B cell (primary cell): ENCODE measurements around the gene PITPNM2. TPM values are rescaled to one million over a fixed set of nuclear protein-coding genes. Genes with fewer than 3 reads are reported as not detected.

Experiments used
- ATAC-seq: fragments of 200-7000 bp; cut with Tn5 transposase; one replicate; pipeline ENCODE4 v1.10.0; 2021; ENCODE audit warnings: low read depth, mild to moderate bottlenecking, moderate number of reproducible peaks, moderate library complexity
- CTCF ChIA-PET: fragments of 350-600 bp; sonication (Branson Sonifier 250); formaldehyde crosslinking; loops from one replicate; lab custom pipeline; 2021; ENCODE audit warnings: antibody characterized with exemption, inconsistent platforms; lab: Charles Lee
- POLR2A ChIA-PET: fragments of 350-600 bp; sonication (Branson Sonifier 250); formaldehyde crosslinking; loops from one replicate; lab custom pipeline; 2021; ENCODE audit warnings: antibody characterized with exemption; lab: Charles Lee
- DNase-seq: peaks from one replicate; pipeline ENCODE4 v3.0.0; 2013
- H2AFZ ChIP-seq: 2 replicates; pipeline ENCODE4 v1.6.1; 2012; ENCODE audit warnings: mild to moderate bottlenecking, low read depth, low read length; ENCODE audit not compliant: insufficient read depth, poor library complexity, severe bottlenecking
- H3K27ac ChIP-seq, 2 donors: 1 replicate in 1 of 2; 2 replicates in 1 of 2; pipeline ENCODE4 v1.5.1; 2012 to 2013; ENCODE audit warnings: low read length in 2 of 2, mild to moderate bottlenecking in 2 of 2, moderate library complexity in 1 of 2
- H3K27me3 ChIP-seq, 4 experiments: fragments of 200-600 bp in 1 of 4; sonication (generic) in 1 of 4; replicated peaks in 1 of 4; 1 replicate in 2 of 4; 2 replicates in 2 of 4; pipeline versions ENCODE4 v1.6.1 to v1.7.0; 2013 to 2016; ENCODE audit warnings: low read length in 3 of 4, mild to moderate bottlenecking in 2 of 4, mixed read lengths in 1 of 4, moderate library complexity in 1 of 4; ENCODE audit not compliant: insufficient read depth in 4 of 4, control insufficient read depth in 3 of 4; ENCODE audit errors: control extremely low read depth in 1 of 4
- H3K36me3 ChIP-seq, 2 experiments: replicated peaks in 1 of 2; 1 replicate in 1 of 2; 2 replicates in 1 of 2; pipeline versions ENCODE4 v1.6.1 to v1.7.1; 2013; ENCODE audit warnings: low read length in 1 of 2; ENCODE audit not compliant: insufficient read depth in 2 of 2, control insufficient read depth in 1 of 2; ENCODE audit errors: control extremely low read depth in 1 of 2, extremely low read depth in 1 of 2
- H3K4me1 ChIP-seq, 2 donors: fragments of 200-600 bp in 1 of 2; sonication (generic) in 1 of 2; 1 replicate in 1 of 2; 2 replicates in 1 of 2; pipeline versions ENCODE4 v1.5.1 to v1.6.1; 2013 to 2017; ENCODE audit warnings: low read length in 2 of 2; ENCODE audit not compliant: control insufficient read depth in 2 of 2, insufficient read depth in 2 of 2
- H3K4me2 ChIP-seq: replicated peaks from 2 replicates; pipeline ENCODE3; 2012; ENCODE audit warnings: mild to moderate bottlenecking, low read depth, low read length; ENCODE audit not compliant: poor library complexity, severe bottlenecking
- H3K4me3 ChIP-seq, 5 experiments: fragments of 200-600 bp in 1 of 5; sonication (generic) in 1 of 5; 1 replicate in 3 of 5; 2 replicates in 2 of 5; pipeline versions ENCODE4 v1.5.1 to v1.7.0; 2011 to 2016; ENCODE audit warnings: low read length in 4 of 5, mild to moderate bottlenecking in 4 of 5, low read depth in 2 of 5, control low read depth in 1 of 5, moderate library complexity in 1 of 5; ENCODE audit not compliant: insufficient read depth in 1 of 5; ENCODE audit errors: control extremely low read depth in 1 of 5, extremely low read depth in 1 of 5
- H3K79me2 ChIP-seq: fragments of 200-600 bp; sonication (generic); one replicate; pipeline ENCODE4 v1.6.0; 2016; ENCODE audit warnings: low read length; ENCODE audit not compliant: control insufficient read depth, insufficient read depth
- H3K9ac ChIP-seq: fragments of 200-600 bp; sonication (generic); 2 replicates; pipeline ENCODE4 v1.6.1; 2017; ENCODE audit warnings: mild to moderate bottlenecking, low read length, moderate library complexity
- H3K9me3 ChIP-seq, 3 donors: one replicate each; pipeline versions ENCODE4 v1.6.1 to v1.7.1; 2013; ENCODE audit warnings: low read length in 2 of 3; ENCODE audit not compliant: control insufficient read depth in 2 of 3, insufficient read depth in 1 of 3; ENCODE audit errors: control extremely low read depth in 1 of 3
- H4K20me1 ChIP-seq: 2 replicates; pipeline ENCODE4 v1.6.0; 2012; ENCODE audit warnings: mild to moderate bottlenecking, low read length; ENCODE audit not compliant: insufficient read depth, control insufficient read depth, poor library complexity, severe bottlenecking
- H3K27ac Mint-ChIP-seq: one replicate; pipeline ENCODE4 v1.8.0; 2021; ENCODE audit warnings: mixed read lengths
- H3K27me3 Mint-ChIP-seq: one replicate; pipeline ENCODE4 v1.8.0; 2021; ENCODE audit warnings: mixed read lengths
- H3K4me1 Mint-ChIP-seq: one replicate; pipeline ENCODE4 v1.8.0; 2021; ENCODE audit warnings: mixed read lengths
- H3K4me3 Mint-ChIP-seq: one replicate; pipeline ENCODE4 v1.8.0; 2021; ENCODE audit warnings: mixed read lengths
- H3K9me3 Mint-ChIP-seq: one replicate; pipeline ENCODE4 v1.8.0; 2022; ENCODE audit warnings: mixed read lengths; ENCODE audit not compliant: insufficient read depth
- CTCF ChIP-seq: fragments of 200-600 bp; IDR thresholded peaks from one replicate; pipeline ENCODE4 v1.8.0; 2022; ENCODE audit warnings: antibody characterized with exemption, mild to moderate bottlenecking
- EZH2 ChIP-seq: IDR thresholded peaks from 2 replicates; pipeline ENCODE4 v1.6.1; 2012; ENCODE audit warnings: borderline replicate concordance, low read depth, mild to moderate bottlenecking, moderate library complexity, low read length; ENCODE audit not compliant: insufficient read depth, poor library complexity, severe bottlenecking
- WGBS: methylation state at CpG from one replicate; pipeline ENCODE4 v1.1.5; 2013; ENCODE audit warnings: missing lambda C conversion rate; ENCODE audit not compliant: insufficient coverage; 5-methylcytosine and 5-hydroxymethylcytosine counted together
- intact Hi-C: fragments of 100-400 bp; cut with micrococcal nuclease; formaldehyde crosslinking; loops from one replicate; pipeline ENCODE4 v1.10.0; 2022
- polyA plus RNA-seq: library from polyadenylated mRNA; depleted of rRNA; stranded (reverse); fragments of >200 nt; gene quantifications from 2 replicates; pipeline ENCODE4 v1.2.3, GENCODE V29; 2012
- total RNA-seq, 2 donors: library from RNA; stranded (reverse); fragments of 120-200 nt in 1 of 2; gene quantifications; 1 replicate in 1 of 2; 2 replicates in 1 of 2; pipeline versions ENCODE4 v1.2.3 to v1.2.4, GENCODE V29; 2013 to 2022

The PITPNM2 gene
- total and polyA plus RNA-seq, 2 donors (not counting 1 experiment from before 2014, with no cell fraction given), result 9.6 to 28.6 TPM

- ChIA-PET CTCF (interaction anchor here (0.6 to 9.5 kb wide), 5 partner anchors 82 to 1693 kb away, joined by 3 to 69 read pairs (median 3); no protein-coding TSS in a partner anchor), POLR2A (interaction anchor here (0.7 kb wide), 2 partner anchors 11 to 27 kb away, joined by 5 to 8 read pairs; no protein-coding TSS in a partner anchor)
- Histone ChIP-seq H3K4me3 (no peak overlapping the region), H3K27me3 (peaks cover 0 to 7% (median 2%) of the 10 kb centered on the region in 4 experiments), H2AFZ (no peak overlapping the region), H3K27ac (no peak overlapping the region), H4K20me1 (no peaks in the 10 kb centered on the region), H3K36me3 (no peaks in the 10 kb centered on the region), H3K4me2 (no peak overlapping the region), H3K9ac (no peak overlapping the region), H3K9me3 (no peaks in the 10 kb centered on the region), H3K79me2 (peaks cover 17% of the 10 kb centered on the region), H3K4me1 (peaks cover 10 to 25% of the 10 kb centered on the region in 2 donors)
- no peak overlapping the region for H3K4me3 Mint-ChIP-seq
- TF ChIP-seq EZH2, result no peak
- TF ChIP-seq CTCF, result no peak
- no peak overlapping the region for H3K27ac Mint-ChIP-seq
- H3K9me3 Mint-ChIP-seq, result no peaks in the 10 kb centered on the region
- no peaks in the 10 kb centered on the region for H3K27me3 Mint-ChIP-seq
- DNase-seq (no peak), ATAC-seq (no peak)
- intact Hi-C loops, result loop anchor here (5.0 kb wide), 1 partner anchor 97 kb away; no protein-coding TSS in a partner anchor
- H3K4me1 Mint-ChIP-seq, result peaks cover 15% of the 10 kb centered on the region
- WGBS, result 100% methylated on average over 1 of the region's 2 CpGs
Measured at GRCh38 chr12:123153906-123154305, 3.0 kb upstream of the PITPNM2 start.

- Mint-ChIP-seq H3K27ac (no peak overlapping the region), H3K4me3 (no peak overlapping the region)
- no peak for ATAC-seq
Measured at GRCh38 chr12:123152833-123153232, 1.9 kb upstream of the PITPNM2 start.

More at GRCh38 chr12:123152833-123153232, 1.9 kb upstream of the PITPNM2 start:
- Histone ChIP-seq H3K9ac (no peak overlapping the region), H2AFZ (no peak overlapping the region), H3K27ac (no peak overlapping the region), H3K4me1 (peaks cover 10 to 29% of the 10 kb centered on the region in 2 donors), H3K4me3 (no peak overlapping the region), H4K20me1 (no peaks in the 10 kb centered on the region), H3K27me3 (peaks cover 0 to 7% (median 2%) of the 10 kb centered on the region in 4 experiments), H3K79me2 (peaks cover 17% of the 10 kb centered on the region), H3K4me2 (no peak overlapping the region), H3K36me3 (no peaks in the 10 kb centered on the region), H3K9me3 (no peaks in the 10 kb centered on the region)
- peaks cover 22% of the 10 kb centered on the region for H3K4me1 Mint-ChIP-seq
- no peaks in the 10 kb centered on the region for H3K9me3 Mint-ChIP-seq
- ChIA-PET POLR2A (interaction anchor here (0.5 to 2.4 kb wide), 3 partner anchors 16 to 80 kb away, joined by 3 to 7 read pairs (median 3); partner anchors contain the start of genes MPHOSPH9 and MTRFR), CTCF (interaction anchor here (1.0 to 9.5 kb wide), 3 partner anchors 33 to 109 kb away, joined by 5 to 69 read pairs (median 9); no protein-coding TSS in a partner anchor)
- DNase-seq, result no peak
- no CpG with 5 or more reads among the region's 3 CpGs for WGBS
- H3K27me3 Mint-ChIP-seq, result no peaks in the 10 kb centered on the region
- no peak for TF ChIP-seq CTCF
- TF ChIP-seq EZH2, result no peak
- intact Hi-C loops, result loop anchor here (5.0 kb wide), 1 partner anchor 96 kb away; no protein-coding TSS in a partner anchor
